GOT3 (cell line): ENCODE measurements around the gene RNF5.
"Not testable (repeated sequence)": the region's sequence is repeated elsewhere in the genome, so short reads cannot be mapped to it uniquely, and the experiment has no call there.

Source experiments
- DNase-seq: peaks from one replicate; lab custom pipeline; 2025; ENCODE audit warnings: mixed read lengths; lab: John Stamatoyannopoulos, UW

Gene RNF5

DNA sequence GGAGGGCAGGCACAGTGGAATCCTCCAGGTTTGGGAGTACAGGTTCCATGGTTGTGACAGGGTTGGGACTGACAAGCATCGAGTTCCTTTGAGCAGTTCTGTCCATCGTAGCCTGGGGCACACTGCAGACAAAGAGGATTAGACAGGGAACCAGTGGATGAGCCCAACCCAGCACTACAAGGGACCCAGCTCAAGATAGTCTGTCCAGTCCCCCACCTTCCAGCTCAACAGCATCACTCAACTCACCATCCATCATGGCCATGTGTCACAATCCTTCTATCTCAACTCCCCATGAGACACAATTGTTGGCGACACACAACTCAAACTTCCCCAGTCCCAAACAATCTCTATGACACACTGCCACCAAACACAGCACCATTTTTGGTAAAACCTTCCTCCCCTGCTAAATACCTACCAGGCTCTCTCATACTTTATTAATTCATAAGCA lies 26.1 kb downstream of the RNF5 start:
- no peak for DNase-seq

DNA sequence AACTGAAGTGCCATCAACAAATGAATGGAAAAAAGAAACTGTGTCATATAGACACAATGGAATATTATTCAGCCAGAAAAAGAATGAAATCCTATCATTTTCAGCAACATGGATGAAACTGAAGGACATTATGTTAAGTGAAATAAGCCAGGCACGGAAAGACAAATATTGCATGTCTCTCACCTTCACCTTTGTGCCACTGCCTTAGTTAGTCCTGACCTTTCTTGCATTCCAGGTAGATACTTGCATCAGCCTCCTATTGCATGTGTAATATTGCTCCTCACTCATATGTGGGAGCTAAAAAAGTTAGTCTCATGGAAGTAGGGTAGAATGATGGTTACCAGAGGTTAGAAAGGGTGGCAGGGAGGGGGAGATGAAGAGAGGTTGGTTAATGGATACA lies 30.8 kb downstream of the RNF5 start:
- DNase-seq = no peak

DNA sequence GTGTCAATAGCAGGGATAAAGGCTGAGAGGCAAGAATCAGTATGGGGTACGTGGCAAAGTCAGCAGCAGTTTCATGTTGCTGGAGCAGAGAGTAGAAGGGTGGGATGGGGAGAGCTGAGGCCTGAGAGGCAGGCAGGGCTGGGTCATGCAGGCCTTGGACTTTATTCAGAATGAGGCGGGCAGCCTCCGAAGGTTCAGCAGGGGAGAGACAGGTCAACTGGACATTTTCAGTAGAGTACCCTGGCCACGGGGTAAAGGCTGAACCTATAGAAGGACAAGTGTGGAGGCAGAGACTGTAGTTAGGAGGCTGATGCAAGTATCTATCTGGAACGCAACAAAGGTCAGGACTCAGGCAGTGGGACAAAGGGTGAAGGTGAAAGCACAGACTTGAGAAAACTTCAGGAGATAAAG lies 32.0 kb downstream of the RNF5 start:
- DNase-seq = no peak

- not testable (repeated sequence) for DNase-seq
Observed at GRCh38 chr6:32211432-32211831, 33.2 kb downstream of the RNF5 start.

- no peak for DNase-seq
Observed at GRCh38 chr6:32212076-32212760, 34.0 kb downstream of the RNF5 start.

GRCh38 chr6:32213649-32214048 lies 35.4 kb downstream of the RNF5 start:
- no peak for DNase-seq

DNA sequence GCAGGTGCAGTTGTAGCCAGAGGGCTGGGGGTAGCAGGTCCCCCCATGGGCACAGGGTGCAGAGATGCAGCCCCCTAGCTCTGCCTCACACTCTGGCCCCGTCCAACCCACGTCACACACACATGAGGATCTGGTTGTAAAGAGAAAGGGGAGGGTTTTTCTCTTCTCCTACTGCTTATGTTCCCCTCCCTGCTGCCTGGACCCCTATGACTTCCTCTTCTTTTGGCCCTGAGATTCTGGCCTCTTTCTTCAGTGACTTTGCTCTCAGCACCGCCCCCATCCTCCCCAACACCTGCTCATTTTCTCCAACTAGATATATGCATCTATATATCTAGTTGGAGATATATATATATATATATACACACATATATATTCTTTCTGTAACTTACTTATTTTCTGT lies 35.9 kb downstream of the RNF5 start:
- no peak for DNase-seq

- no peak for DNase-seq
Observed at GRCh38 chr6:32215617-32216016, 37.4 kb downstream of the RNF5 start.

- no peak for DNase-seq
Observed at GRCh38 chr6:32216285-32216684, 38.1 kb downstream of the RNF5 start.

DNA sequence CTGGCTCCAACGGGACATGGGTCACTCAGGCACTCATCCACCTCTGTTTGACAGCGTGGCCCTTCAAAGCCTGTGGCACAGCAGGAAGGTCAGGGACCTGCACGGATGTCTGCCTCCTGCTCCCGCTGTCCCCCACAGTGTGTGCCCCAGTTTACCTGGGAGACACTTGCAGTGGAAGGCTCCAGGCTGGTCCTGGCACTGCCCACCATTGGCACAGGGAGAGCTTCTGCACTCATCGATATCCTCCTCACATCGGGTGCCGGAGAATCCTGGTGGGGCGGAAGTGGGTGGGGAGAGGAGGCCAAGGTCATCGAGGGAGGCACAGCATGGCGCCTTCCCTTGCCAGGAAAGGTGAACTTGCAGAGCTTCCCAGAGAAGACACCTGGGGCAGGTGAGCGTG lies 38.8 kb downstream of the RNF5 start:
- no peak for DNase-seq

GRCh38 chr6:32218167-32218566 lies 40.0 kb downstream of the RNF5 start:
- no peak for DNase-seq

DNA sequence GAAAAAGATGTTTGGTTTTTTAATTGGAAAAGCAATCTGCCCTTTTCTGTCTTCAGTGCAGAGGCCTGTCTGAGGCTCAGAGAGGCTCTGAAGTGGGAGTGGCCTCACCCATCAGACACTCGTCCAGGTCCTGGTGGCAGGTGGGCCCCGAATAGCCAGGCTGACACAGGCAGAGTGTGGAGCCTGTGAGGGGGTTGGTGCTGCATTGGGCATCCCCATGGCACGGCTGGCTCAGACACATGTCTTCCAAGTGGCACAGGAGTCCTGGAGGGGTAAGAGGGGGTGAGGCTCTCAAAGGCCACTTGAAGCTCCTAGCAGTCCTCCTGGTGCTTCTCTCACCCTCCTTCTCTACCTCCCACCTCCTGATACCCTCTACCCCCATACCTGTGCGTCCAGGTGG lies 41.8 kb downstream of the RNF5 start:
- no peak for DNase-seq

DNA sequence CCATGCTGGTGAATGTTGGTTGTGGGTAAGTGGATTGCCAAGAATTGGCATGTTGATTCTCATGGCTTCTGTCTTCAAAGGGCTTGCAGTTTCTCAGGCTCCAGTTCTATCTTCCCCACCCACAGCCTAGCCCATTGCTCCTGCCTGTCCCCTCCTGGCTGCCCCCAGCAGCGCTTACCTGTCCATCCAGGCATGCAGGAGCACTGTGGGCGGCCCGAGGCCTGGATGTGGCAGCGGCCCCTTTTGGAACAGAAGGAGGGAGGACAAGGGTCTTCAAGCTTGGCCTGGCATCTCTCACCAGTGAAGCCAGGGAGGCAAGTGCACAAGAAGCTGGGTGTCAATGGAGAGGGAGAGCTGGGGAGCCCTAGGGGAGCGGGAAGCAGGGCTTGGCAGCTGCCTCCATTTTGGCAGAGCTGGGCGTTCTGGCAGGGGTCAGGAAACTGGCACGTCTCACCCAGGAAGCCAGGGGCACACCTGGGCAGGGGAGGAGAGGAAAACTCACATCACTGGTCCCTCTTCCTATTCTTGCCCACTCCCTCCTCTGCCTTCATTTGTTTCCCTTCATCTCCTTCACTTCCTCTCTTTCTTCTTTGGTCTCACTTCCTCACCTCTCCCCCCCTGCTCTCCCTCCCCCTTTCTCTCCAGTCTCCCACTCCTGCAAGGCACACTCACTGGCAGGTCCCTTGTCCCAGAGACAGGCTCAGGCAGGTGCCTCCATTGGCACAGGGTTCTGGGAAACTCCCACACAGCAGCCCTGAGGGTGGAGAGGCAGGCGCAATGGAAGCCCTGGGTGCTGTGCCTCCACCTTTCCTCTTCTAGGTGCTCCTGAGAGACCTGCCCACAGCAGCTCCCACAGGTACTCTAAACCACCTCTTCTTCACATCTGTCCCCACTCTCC lies 44.4 kb downstream of the RNF5 start:
- no peak for DNase-seq

- no peak for DNase-seq
Observed at GRCh38 chr6:32223258-32224235, 45.3 kb downstream of the RNF5 start, which contains the start of gene NOTCH4. TSS of gene NOTCH4 (minus strand) at chr6:32224067. CDS start at chr6:32223928, 139 bp downstream.

DNA sequence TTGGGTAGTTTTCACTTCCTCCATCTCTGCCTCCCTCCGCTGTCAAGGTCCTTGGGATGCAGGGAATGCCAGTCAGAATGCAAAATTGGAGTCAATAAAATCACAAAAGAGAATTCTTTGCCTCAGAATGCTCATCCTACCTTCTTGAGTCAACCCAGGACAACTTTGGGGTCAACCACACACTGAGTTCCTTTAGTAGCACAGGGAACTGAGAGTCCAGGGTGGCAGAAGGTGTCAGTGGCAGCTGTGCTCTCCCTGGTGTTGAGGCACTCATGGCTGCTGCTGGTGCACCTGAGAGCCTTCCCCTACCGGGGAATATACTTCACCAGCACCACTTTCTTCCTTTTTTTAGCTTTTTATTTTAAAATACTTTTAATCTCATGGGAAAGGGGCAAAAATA lies 46.5 kb downstream of the RNF5 start:
- no peak for DNase-seq

DNA sequence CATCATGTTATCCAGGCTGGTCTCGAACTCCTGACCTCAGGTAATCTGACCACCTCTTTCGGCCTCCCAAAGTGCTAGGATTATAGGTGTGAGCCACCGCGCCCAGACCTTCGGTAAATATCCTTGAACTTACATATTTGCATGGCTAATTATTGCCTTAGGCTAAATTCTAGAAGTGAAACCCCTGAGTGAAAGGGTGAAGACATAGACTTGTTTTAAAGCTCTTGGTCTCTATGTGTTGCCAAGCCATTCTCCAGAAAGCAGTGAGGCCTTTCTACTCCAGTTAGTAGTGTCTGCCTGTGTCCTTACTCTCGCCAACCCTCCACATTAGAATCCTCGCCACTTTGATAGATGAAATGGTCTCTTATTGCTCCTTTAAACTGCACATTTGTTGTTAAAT lies 48.2 kb downstream of the RNF5 start:
- no peak for DNase-seq
